G401 (cell line): Measurements from ENCODE around the gene C20orf204. TPM values are rescaled to one million over a fixed set of nuclear protein-coding genes. Genes with fewer than 3 reads are reported as not detected.

Source experiments
- DNase-seq: peaks from one replicate; pipeline ENCODE4 v3.0.0-alpha.2; 2015; ENCODE audit warnings: low spot score
- in situ Hi-C: cut with HindIII; loops from 2 replicates; pipeline ENCODE4 v1.10.0; 2016; ENCODE audit warnings: low sequenced_read_pairs, mixed read lengths
- total RNA-seq: library from RNA; depleted of rRNA; stranded (reverse); fragments of >200 nt; shearing (Covaris generic); gene quantifications from 2 replicates; pipeline ENCODE4 v1.2.3, GENCODE V29; 2014

C20orf204 gene
- total RNA-seq, 1 experiment from 2014 or later = 0.81 TPM

GRCh38 chr20:64025101-64025825, 10.7 kb upstream of the C20orf204 start:
- in situ Hi-C loops = no loop called here
- DNase-seq = no peak

- no peak for DNase-seq
- in situ Hi-C loops = no loop called here
Measured at GRCh38 chr20:64025826-64026412, 10.1 kb upstream of the C20orf204 start.

- in situ Hi-C loops = no loop called here
- no peak for DNase-seq
Measured at GRCh38 chr20:64027981-64028685, 7.8 kb upstream of the C20orf204 start.

DNA sequence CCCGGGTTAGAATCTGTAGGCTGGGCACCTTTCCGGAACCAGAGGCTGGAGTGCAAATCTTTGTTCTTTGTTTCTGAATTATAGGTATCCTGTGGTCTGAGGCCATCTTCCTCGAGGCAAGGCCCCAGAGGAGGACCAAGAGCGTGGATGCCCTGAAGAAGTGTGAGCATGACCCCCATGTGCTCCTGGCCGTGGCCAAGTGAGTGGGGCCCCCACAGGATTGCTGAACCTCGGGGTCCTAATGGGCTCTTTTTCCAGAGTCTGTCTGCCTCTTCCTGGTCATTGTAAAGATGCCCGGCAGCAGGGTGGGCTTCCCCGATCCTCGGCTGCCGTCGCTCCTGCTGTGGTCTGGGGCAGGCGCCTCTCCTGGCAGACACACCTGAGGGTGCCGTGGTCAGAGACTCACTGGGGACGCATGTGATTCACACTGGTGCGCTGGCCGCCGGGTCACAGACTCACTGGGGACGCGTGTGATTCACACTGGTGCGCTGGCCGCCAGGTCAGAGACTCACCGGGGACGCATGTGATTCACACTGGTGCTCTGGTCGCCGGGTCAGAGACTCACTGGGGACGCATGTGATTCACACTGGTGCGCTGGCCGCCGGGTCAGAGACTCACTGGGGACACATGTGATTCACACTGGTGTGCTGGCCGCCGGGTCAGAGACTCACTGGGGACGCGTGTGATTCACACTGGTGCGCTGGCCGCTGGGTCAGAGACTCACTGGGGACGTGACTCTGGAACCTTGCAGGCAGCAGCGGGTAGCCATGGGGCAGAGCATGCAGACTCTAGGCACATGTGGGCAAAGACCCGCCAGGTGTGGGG, 6.5 kb upstream of the C20orf204 start:
- in situ Hi-C loops = no loop called here
- no peak for DNase-seq

- no peak for DNase-seq
- in situ Hi-C loops = no loop called here
Measured at GRCh38 chr20:64030371-64031134, 5.4 kb upstream of the C20orf204 start.

- no peak for DNase-seq
- in situ Hi-C loops = no loop called here
Measured at GRCh38 chr20:64031822-64032314, 4.1 kb upstream of the C20orf204 start.

GRCh38 chr20:64032706-64033624, 3.0 kb upstream of the C20orf204 start:
- no peak for DNase-seq
- in situ Hi-C loops = no loop called here

- no peak for DNase-seq
- in situ Hi-C loops = no loop called here
Measured at GRCh38 chr20:64033981-64034493, 1.9 kb upstream of the C20orf204 start.

DNA sequence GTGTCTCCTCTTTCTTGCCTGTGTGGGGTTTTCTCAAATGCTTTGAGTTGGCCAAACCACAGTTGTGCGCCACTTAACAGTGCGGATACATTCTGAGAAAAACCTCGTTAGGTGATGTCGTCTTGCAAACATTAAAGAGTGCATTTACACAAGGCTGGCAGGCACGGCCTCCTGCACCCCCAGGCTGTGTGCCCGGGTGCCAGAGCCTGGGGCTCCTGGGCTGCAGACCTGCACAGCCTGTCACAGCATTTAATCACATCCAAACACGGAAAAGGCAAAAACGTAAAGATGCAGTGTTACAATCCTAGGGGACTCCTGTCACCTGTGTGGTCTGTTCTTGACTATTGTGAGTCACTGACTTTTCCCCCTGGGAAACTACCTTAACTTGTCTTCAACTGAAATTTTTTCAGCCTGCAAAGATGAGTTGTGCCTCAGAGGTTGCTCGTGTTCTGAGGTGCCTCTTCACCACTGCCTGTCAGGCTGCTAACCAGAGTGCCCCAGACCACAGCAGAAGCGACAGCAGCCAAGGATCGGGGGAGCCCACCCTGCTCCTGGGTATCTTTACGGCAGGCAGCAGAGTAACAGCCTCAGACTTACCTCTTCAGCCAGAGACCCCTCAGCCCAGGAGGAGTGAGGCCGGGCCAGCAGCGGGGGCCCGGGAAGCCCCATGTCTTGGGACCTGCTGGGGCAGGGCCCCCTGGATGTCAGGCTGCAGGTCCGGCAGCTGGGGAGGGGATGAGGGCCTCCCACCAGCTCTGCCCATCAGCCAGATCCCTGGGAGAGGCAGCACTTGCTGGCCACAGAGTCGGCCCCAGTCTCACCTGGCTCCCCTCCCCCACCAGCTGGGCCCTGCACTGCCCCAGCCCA, 683 bp upstream of the C20orf204 start:
- DNase-seq = no peak
- in situ Hi-C loops = no loop called here

- in situ Hi-C loops = no loop called here
- no peak for DNase-seq
Measured at GRCh38 chr20:64036346-64037198, 590 bp downstream of the C20orf204 start.

DNA sequence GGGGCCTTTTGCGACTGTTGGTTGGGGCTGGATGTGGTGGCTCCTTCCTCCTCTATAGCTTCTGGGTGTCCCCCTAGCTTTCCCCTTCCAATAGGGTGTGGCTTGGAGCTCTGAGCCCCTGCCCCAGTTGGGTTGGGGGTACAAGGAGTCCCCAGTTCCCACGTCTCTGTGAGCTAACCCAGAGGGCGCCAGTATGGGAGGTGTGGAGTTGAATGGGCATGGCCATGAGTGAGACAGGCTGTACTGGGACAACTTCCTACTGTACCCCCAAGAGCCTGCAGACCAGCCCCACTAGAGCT, 1.2 kb downstream of the C20orf204 start:
- in situ Hi-C loops = no loop called here
- DNase-seq = no peak

- in situ Hi-C loops = no loop called here
- peak; percentile 77 for DNase-seq
Measured at GRCh38 chr20:64037498-64038213, 1.7 kb downstream of the C20orf204 start.

- no peak for DNase-seq
- in situ Hi-C loops = no loop called here
Measured at GRCh38 chr20:64038224-64038564, 2.2 kb downstream of the C20orf204 start.

- peak; percentile 64 for DNase-seq
- in situ Hi-C loops = no loop called here
Measured at GRCh38 chr20:64038565-64039292, 2.7 kb downstream of the C20orf204 start.
